Activated CD4-positive, alpha-beta T cell treated with anti-CD3 and anti-CD28 coated beads, Interleukin-2, amount 50 U/mL, for 48 hours (primary cell): ENCODE data around the gene ZFHX3.

Experiments used
- DNase-seq, 2 experiments: peaks; one replicate each; pipeline ENCODE4 v3.0.0-alpha.2; 2020

The ZFHX3 gene

GRCh38 chr16:72926177-72927070 is 121.5 kb downstream of the ZFHX3 start:
- DNase-seq, result no peak

GRCh38 chr16:72925631-72925979 is 122.3 kb downstream of the ZFHX3 start:
- no peak for DNase-seq

- no peak for DNase-seq
These were observed 122.8 kb downstream of the ZFHX3 start for GRCh38 chr16:72924927-72925630.

GRCh38 chr16:72924537-72924926 is 123.4 kb downstream of the ZFHX3 start:
- no peak for DNase-seq

- no peak for DNase-seq
These were observed 124.2 kb downstream of the ZFHX3 start for GRCh38 chr16:72923757-72924156.

- no peak for DNase-seq
These were observed 125.2 kb downstream of the ZFHX3 start for GRCh38 chr16:72922714-72923113.

GRCh38 chr16:72921620-72922019 is 126.3 kb downstream of the ZFHX3 start:
- DNase-seq, result no peak

- DNase-seq, result no peak
These were observed 126.8 kb downstream of the ZFHX3 start for GRCh38 chr16:72921106-72921505.

GRCh38 chr16:72917051-72917450 is 130.9 kb downstream of the ZFHX3 start:
- no peak for DNase-seq

GRCh38 chr16:72915331-72915730 is 132.6 kb downstream of the ZFHX3 start:
- no peak for DNase-seq

- no peak for DNase-seq
These were observed 134.4 kb downstream of the ZFHX3 start for GRCh38 chr16:72913551-72913950.

- no peak for DNase-seq
These were observed 136.0 kb downstream of the ZFHX3 start for GRCh38 chr16:72911971-72912370.

GRCh38 chr16:72910875-72911274 is 137.1 kb downstream of the ZFHX3 start:
- DNase-seq, result no peak

- DNase-seq, result no peak
These were observed 137.5 kb downstream of the ZFHX3 start for GRCh38 chr16:72910381-72910780.

- no peak for DNase-seq
These were observed 138.7 kb downstream of the ZFHX3 start for GRCh38 chr16:72909196-72909595.

- DNase-seq, result no peak
These were observed 139.4 kb downstream of the ZFHX3 start for GRCh38 chr16:72908362-72909167.

- DNase-seq, result no peak
These were observed 142.3 kb downstream of the ZFHX3 start for GRCh38 chr16:72905581-72905980.

- DNase-seq, result no peak
These were observed 144.8 kb downstream of the ZFHX3 start for GRCh38 chr16:72903176-72903575.

- DNase-seq, result no peak
These were observed 145.7 kb downstream of the ZFHX3 start for GRCh38 chr16:72902206-72902605.

- DNase-seq, result no peak
These were observed 146.8 kb downstream of the ZFHX3 start for GRCh38 chr16:72901000-72901627.

GRCh38 chr16:72898216-72898825 is 149.6 kb downstream of the ZFHX3 start:
- DNase-seq, result no peak

GRCh38 chr16:72897707-72898106 is 150.2 kb downstream of the ZFHX3 start:
- no peak for DNase-seq
